ENCODE data around the gene CFAP410. TPM values are rescaled to one million over a fixed set of nuclear protein-coding genes. Genes with fewer than 3 reads are reported as not detected.

The CFAP410 gene
- total and polyA plus RNA-seq, 12 donors, result 10.9 to 34.7 (median 13.9) TPM

- Histone ChIP-seq H3K36me3 (peaks cover 0 to 61% (median 5%) of the 10 kb centered on the region in 9 donors), H3K27me3 (no peaks in the 10 kb centered on the region), H3K4me1 (peaks cover 0 to 13% (median 10%) of the 10 kb centered on the region in 9 donors), H3K4me3 (no peak overlapping the region), H3K9me3 (no peaks in the 10 kb centered on the region), H3K27ac (no peak overlapping the region)
- WGBS, 2 donors, result 89 to 91% methylated on average over 25 to 26 of the region's 26 CpGs
- ATAC-seq, result no peak
- TF ChIP-seq, protein P1, sequence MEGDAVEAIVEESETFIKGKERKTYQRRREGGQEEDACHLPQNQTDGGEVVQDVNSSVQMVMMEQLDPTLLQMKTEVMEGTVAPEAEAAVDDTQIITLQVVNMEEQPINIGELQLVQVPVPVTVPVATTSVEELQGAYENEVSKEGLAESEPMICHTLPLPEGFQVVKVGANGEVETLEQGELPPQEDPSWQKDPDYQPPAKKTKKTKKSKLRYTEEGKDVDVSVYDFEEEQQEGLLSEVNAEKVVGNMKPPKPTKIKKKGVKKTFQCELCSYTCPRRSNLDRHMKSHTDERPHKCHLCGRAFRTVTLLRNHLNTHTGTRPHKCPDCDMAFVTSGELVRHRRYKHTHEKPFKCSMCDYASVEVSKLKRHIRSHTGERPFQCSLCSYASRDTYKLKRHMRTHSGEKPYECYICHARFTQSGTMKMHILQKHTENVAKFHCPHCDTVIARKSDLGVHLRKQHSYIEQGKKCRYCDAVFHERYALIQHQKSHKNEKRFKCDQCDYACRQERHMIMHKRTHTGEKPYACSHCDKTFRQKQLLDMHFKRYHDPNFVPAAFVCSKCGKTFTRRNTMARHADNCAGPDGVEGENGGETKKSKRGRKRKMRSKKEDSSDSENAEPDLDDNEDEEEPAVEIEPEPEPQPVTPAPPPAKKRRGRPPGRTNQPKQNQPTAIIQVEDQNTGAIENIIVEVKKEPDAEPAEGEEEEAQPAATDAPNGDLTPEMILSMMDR (IDR thresholded peaks at IDR 0.05), result no peak
- intact Hi-C loops (cut with DNase I), result loop anchor here in 2 of 10 donors (5.0 kb wide), 1 partner anchor 32 kb away; the partner anchor contains the start of gene PFKL (in 2 of the 2)
- peak in 1 of 2 donors; percentile 9 for DNase-seq
Observed at GRCh38 chr21:44334329-44335030, 4.7 kb downstream of the CFAP410 start.

GRCh38 chr21:44333509-44334328 is 5.5 kb downstream of the CFAP410 start:
- no peaks in the 10 kb centered on the region for H3K9me3 ChIP-seq
- DNase-seq (peak in 1 of 2 donors; percentile 10), ATAC-seq (no peak)
- intact Hi-C loops (cut with DNase I), result no loop called here
- no peak overlapping the region for H3K4me3 ChIP-seq
- peaks cover 0 to 13% (median 8%) of the 10 kb centered on the region in 9 donors for H3K4me1 ChIP-seq
- WGBS, 2 donors, result 88 to 91% methylated on average over 45 of the region's 45 CpGs
- H3K36me3 ChIP-seq, result peaks cover 0 to 61% (median 5%) of the 10 kb centered on the region in 9 donors
- TF ChIP-seq, protein P1 (IDR thresholded peaks at IDR 0.05), result no peak
- H3K27me3 ChIP-seq, result no peaks in the 10 kb centered on the region
- H3K27ac ChIP-seq, result no peak overlapping the region

GRCh38 chr21:44332965-44333364 is 6.2 kb downstream of the CFAP410 start:
- Histone ChIP-seq H3K27me3 (no peaks in the 10 kb centered on the region), H3K4me3 (no peak overlapping the region), H3K36me3 (peaks cover 0 to 68% (median 5%) of the 10 kb centered on the region in 9 donors), H3K4me1 (peaks cover 0 to 8% (median 2%) of the 10 kb centered on the region in 9 donors), H3K27ac (no peak overlapping the region), H3K9me3 (no peaks in the 10 kb centered on the region)
- DNase-seq, result peak in 1 of 2 donors; percentile 13
- whole genome bisulfite sequencing, 2 donors, result 95 to 99% methylated on average over 22 of the region's 22 CpGs
- ATAC-seq, result no peak
- TF ChIP-seq, protein P1 (IDR thresholded peaks at IDR 0.05), result no peak
- intact Hi-C loops (cut with DNase I), result no loop called here

- H3K9me3 ChIP-seq, result no peaks in the 10 kb centered on the region
- no peaks in the 10 kb centered on the region for H3K27me3 ChIP-seq
- H3K36me3 ChIP-seq, result peaks cover 0 to 73% (median 6%) of the 10 kb centered on the region in 9 donors
- no peak overlapping the region for H3K27ac ChIP-seq
- ATAC-seq, result no peak
- TF ChIP-seq, protein P1 (IDR thresholded peaks at IDR 0.05), result no peak
- H3K4me3 ChIP-seq, result no peak overlapping the region
- intact Hi-C loops (cut with DNase I), result no loop called here
- H3K4me1 ChIP-seq, result peaks cover 0 to 2% (median 0%) of the 10 kb centered on the region in 9 donors
- WGBS, 2 donors, result 91% methylated on average over 17 of the region's 17 CpGs
- peak in 1 of 2 donors; percentile 12 for DNase-seq
Observed at GRCh38 chr21:44332383-44332782, 6.8 kb downstream of the CFAP410 start.

Data from heart right ventricle (tissue), 16 donors.